SK-N-SH treated with all-trans-retinoic acid at 6 μM for 48 hours (cell line): ENCODE measurements around the gene GNGT2.
A peak's percentile ranks its signal among the peaks of the same experiment; 100 is the strongest.

Source experiments
- ATAC-seq: fragments of 200-7000 bp; cut with Tn5 transposase; 3 replicates; pipeline ENCODE4 v1.9.1; 2020; ENCODE audit warnings: mild to moderate bottlenecking, moderate library complexity
- ARNTL ChIP-seq: fragments of 450-650 bp; formaldehyde crosslinking; IDR thresholded peaks from 2 replicates; pipeline ENCODE4 v1.5.0; 2020; ENCODE audit warnings: low read depth, mild to moderate bottlenecking, moderate library complexity, borderline replicate concordance
- BACH2 ChIP-seq: fragments of 250-450 bp; sonication (Bioruptor Pico); IDR thresholded peaks from 2 replicates; pipeline ENCODE4 v1.9.0; 2021; ENCODE audit warnings: mild to moderate bottlenecking, borderline replicate concordance
- CREB5 ChIP-seq: fragments of 250-450 bp; sonication (Bioruptor Pico); IDR thresholded peaks from 2 replicates; pipeline ENCODE4 v1.5.1; 2020; ENCODE audit warnings: low read depth, mild to moderate bottlenecking, moderate library complexity
- CSRNP3 ChIP-seq: fragments of 250-450 bp; sonication (Bioruptor Pico); IDR thresholded peaks from 2 replicates; pipeline ENCODE4 v1.5.1; 2021; ENCODE audit warnings: mild to moderate bottlenecking, moderate library complexity
- ESRRG ChIP-seq: fragments of 250-450 bp; sonication (Bioruptor Pico); IDR thresholded peaks from 2 replicates; pipeline ENCODE4 v1.6.1; 2021; ENCODE audit warnings: mild to moderate bottlenecking
- GLIS3 ChIP-seq: fragments of 250-450 bp; sonication (Bioruptor Pico); IDR thresholded peaks from 2 replicates; pipeline ENCODE4 v1.5.0; 2020; ENCODE audit warnings: mild to moderate bottlenecking, moderate library complexity
- ISL1 ChIP-seq: fragments of 250-450 bp; sonication (Bioruptor Pico); IDR thresholded peaks from 2 replicates; pipeline ENCODE4 v2.1.2; 2022; ENCODE audit warnings: mild to moderate bottlenecking, moderate library complexity
- OSR1 ChIP-seq: fragments of 250-450 bp; sonication (Bioruptor Pico); IDR thresholded peaks from 2 replicates; pipeline ENCODE4 v1.8.0; 2022; ENCODE audit warnings: moderate library complexity, mild to moderate bottlenecking, inconsistent platforms
- PATZ1 ChIP-seq: fragments of 250-450 bp; sonication (Bioruptor Pico); IDR thresholded peaks from 2 replicates; pipeline ENCODE4 v1.8.0; 2020; ENCODE audit warnings: mild to moderate bottlenecking, moderate library complexity, borderline replicate concordance
- POU6F1 ChIP-seq: fragments of 250-450 bp; sonication (Bioruptor Pico); IDR thresholded peaks from 2 replicates; pipeline ENCODE4 v1.8.0; 2021; ENCODE audit warnings: low read depth, mild to moderate bottlenecking, moderate library complexity, borderline replicate concordance
- PPARA ChIP-seq: fragments of 250-450 bp; sonication (Bioruptor Pico); IDR thresholded peaks from 2 replicates; pipeline ENCODE4 v1.5.0; 2020; ENCODE audit warnings: mild to moderate bottlenecking, borderline replicate concordance
- RARB ChIP-seq: fragments of 250-450 bp; sonication (Bioruptor Pico); IDR thresholded peaks from 2 replicates; pipeline ENCODE4 v1.8.0; 2021; ENCODE audit warnings: mild to moderate bottlenecking, moderate library complexity
- SNAI2 ChIP-seq: fragments of 250-450 bp; sonication (Bioruptor Pico); IDR thresholded peaks from 2 replicates; pipeline ENCODE4 v1.5.0; 2020; ENCODE audit warnings: mild to moderate bottlenecking, moderate library complexity
- TCF4 ChIP-seq: fragments of 250-450 bp; sonication (Bioruptor Pico); IDR thresholded peaks from 2 replicates; pipeline ENCODE4 v1.8.0; 2021; ENCODE audit warnings: mild to moderate bottlenecking, moderate library complexity, borderline replicate concordance
- TOX ChIP-seq: fragments of 250-450 bp; sonication (Bioruptor Pico); IDR thresholded peaks from 2 replicates; pipeline ENCODE4 v1.8.0; 2021; ENCODE audit warnings: mild to moderate bottlenecking, moderate library complexity, borderline replicate concordance
- TSHZ2 ChIP-seq: fragments of 250-450 bp; sonication (Bioruptor Pico); IDR thresholded peaks from 2 replicates; pipeline ENCODE4 v1.5.0; 2020; ENCODE audit warnings: mild to moderate bottlenecking, moderate library complexity
- ZFP3 ChIP-seq: fragments of 250-450 bp; sonication (Bioruptor Pico); IDR thresholded peaks from 2 replicates; pipeline ENCODE4 v1.5.0; 2020; ENCODE audit warnings: mild to moderate bottlenecking, moderate library complexity
- ZFP30 ChIP-seq: fragments of 450-650 bp; formaldehyde crosslinking; IDR thresholded peaks from 2 replicates; pipeline ENCODE4 v1.5.0; 2022; ENCODE audit warnings: mild to moderate bottlenecking, moderate library complexity
- ZNF70 ChIP-seq: fragments of 450-650 bp; formaldehyde crosslinking; IDR thresholded peaks from 2 replicates; pipeline ENCODE4 v1.5.0; 2020; ENCODE audit warnings: mild to moderate bottlenecking, moderate library complexity
- ZNF8 ChIP-seq: fragments of 450-650 bp; formaldehyde crosslinking; IDR thresholded peaks from 2 replicates; pipeline ENCODE4 v1.5.0; 2020; ENCODE audit warnings: mild to moderate bottlenecking, moderate library complexity

GNGT2 gene

GRCh38 chr17:49249890-49250522, 39.6 kb upstream of the GNGT2 start (continued):
- TF ChIP-seq POU6F1 (CRISPR knock-in tag) (no peak), TSHZ2 (no peak), ZNF70 (no peak), RARB (CRISPR knock-in tag) (no peak), ARNTL (no peak)

GRCh38 chr17:49249292-49249794, 39.0 kb upstream of the GNGT2 start:
- TF ChIP-seq RARB (CRISPR knock-in tag) (no peak), CREB5 (CRISPR knock-in tag) (no peak)
- TF ChIP-seq, all 23 proteins: peak for 0
- peak; percentile 52 for ATAC-seq

GRCh38 chr17:49247944-49248343, 37.6 kb upstream of the GNGT2 start:
- TF ChIP-seq ESRRG (CRISPR knock-in tag): no peak
- TF ChIP-seq PPARA (CRISPR knock-in tag): no peak
- no peak for TF ChIP-seq POU6F1 (CRISPR knock-in tag)
- no peak for TF ChIP-seq OSR1 (CRISPR knock-in tag)
- ATAC-seq: no peak

GRCh38 chr17:49244839-49245238, 34.5 kb upstream of the GNGT2 start:
- no peak for ATAC-seq
- TF ChIP-seq PATZ1 (no peak), SNAI2 (CRISPR knock-in tag) (no peak), GLIS3 (CRISPR knock-in tag) (no peak), TCF4 (CRISPR knock-in tag) (no peak), BACH2 (CRISPR knock-in tag) (no peak), OSR1 (CRISPR knock-in tag) (no peak), ZNF8 (CRISPR knock-in tag) (no peak), ZFP3 (no peak), ESRRG (CRISPR knock-in tag) (no peak), RARB (CRISPR knock-in tag) (no peak), ZFP30 (CRISPR knock-in tag) (no peak), ZNF70 (no peak), TSHZ2 (no peak), POU6F1 (CRISPR knock-in tag) (no peak), CSRNP3 (CRISPR knock-in tag) (no peak), TOX (no peak), ISL1 (no peak)
